ENCODE results near the gene SLC37A1.

Gene SLC37A1

GRCh38 chr21:42539342-42539741 is 25.7 kb downstream of the SLC37A1 start:
- no peak overlapping the region for H3K4me3 ChIP-seq (replicated peaks; ENCODE audit: insufficient read depth, low read length)

GRCh38 chr21:42539931-42540343 is 26.3 kb downstream of the SLC37A1 start:
- DNase-seq (ENCODE audit: low read depth in 1 of 2, low spot score in 1 of 2) = no peak
- TF ChIP-seq POLR2AphosphoS5 (IDR thresholded peaks at IDR 0.05; ENCODE audit: low read depth) (no peak), SPI1 (IDR thresholded peaks at IDR 0.05; ENCODE audit: borderline replicate concordance, low read depth) (no peak), REST (IDR thresholded peaks at IDR 0.05; ENCODE audit: insufficient replicate concordance, low read depth) (no peak), GABPA (IDR thresholded peaks at IDR 0.05; ENCODE audit: low read depth) (no peak), CTCF (IDR thresholded peaks at IDR 0.05; ENCODE audit: insufficient read depth, low read length) (no peak)
- H3K27ac ChIP-seq (replicated peaks) = no peak overlapping the region
- no peak overlapping the region for H3K4me3 ChIP-seq (replicated peaks; ENCODE audit: insufficient read depth, low read length)
- no peaks in the 10 kb centered on the region for H3K27me3 ChIP-seq (ENCODE audit: insufficient read depth, poor library complexity, severe bottlenecking)

More at GRCh38 chr21:42539342-42539741, 25.7 kb downstream of the SLC37A1 start:
- TF ChIP-seq CTCF (IDR thresholded peaks at IDR 0.05; ENCODE audit: insufficient read depth, low read length) = no peak
- TF ChIP-seq REST (IDR thresholded peaks at IDR 0.05; ENCODE audit: insufficient replicate concordance, low read depth) = no peak
- no peak for TF ChIP-seq POLR2AphosphoS5 (IDR thresholded peaks at IDR 0.05; ENCODE audit: low read depth)
- no peak for TF ChIP-seq GABPA (IDR thresholded peaks at IDR 0.05; ENCODE audit: low read depth)
- no peak for TF ChIP-seq SPI1 (IDR thresholded peaks at IDR 0.05; ENCODE audit: borderline replicate concordance, low read depth)
- DNase-seq (ENCODE audit: low read depth in 1 of 2, low spot score in 1 of 2) = no peak
- H3K27ac ChIP-seq (replicated peaks) = no peak overlapping the region
- no peaks in the 10 kb centered on the region for H3K27me3 ChIP-seq (ENCODE audit: insufficient read depth, poor library complexity, severe bottlenecking)

- Histone ChIP-seq H3K27me3 (ENCODE audit: insufficient read depth, poor library complexity, severe bottlenecking) (no peaks in the 10 kb centered on the region), H3K4me3 (replicated peaks; ENCODE audit: insufficient read depth, low read length) (no peak overlapping the region), H3K27ac (replicated peaks) (no peak overlapping the region)
- TF ChIP-seq POLR2AphosphoS5 (IDR thresholded peaks at IDR 0.05; ENCODE audit: low read depth) (no peak), CTCF (IDR thresholded peaks at IDR 0.05; ENCODE audit: insufficient read depth, low read length) (no peak), REST (IDR thresholded peaks at IDR 0.05; ENCODE audit: insufficient replicate concordance, low read depth) (no peak), SPI1 (IDR thresholded peaks at IDR 0.05; ENCODE audit: borderline replicate concordance, low read depth) (no peak), GABPA (IDR thresholded peaks at IDR 0.05; ENCODE audit: low read depth) (no peak)
- DNase-seq (ENCODE audit: low read depth in 1 of 2, low spot score in 1 of 2) = no peak
Measured at GRCh38 chr21:42540396-42540795, 26.7 kb downstream of the SLC37A1 start.
